ENCODE results near the gene SS18L1. TPM values are rescaled to one million over a fixed set of nuclear protein-coding genes. Genes with fewer than 3 reads are reported as not detected.

SS18L1 gene
- total RNA-seq, 1 donor = 8.9 TPM

DNA sequence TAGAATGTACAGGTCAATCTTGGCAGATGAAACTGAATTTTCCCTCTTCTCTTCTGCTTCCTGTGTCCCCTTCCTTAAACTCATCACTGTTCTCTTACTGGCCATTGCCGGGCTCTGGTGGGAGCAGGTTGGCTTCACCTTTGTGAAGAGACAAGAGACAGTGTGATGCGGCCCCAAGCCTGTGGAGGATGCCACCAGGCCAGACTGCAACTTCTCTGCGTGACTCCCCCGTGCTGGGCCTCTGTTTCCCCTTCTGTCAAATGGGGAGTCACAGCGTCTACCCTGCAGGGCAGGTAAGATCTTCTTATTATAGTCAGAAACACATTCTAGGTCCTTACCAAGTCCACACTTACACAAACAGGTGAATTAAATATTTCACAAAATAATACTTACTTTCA lies 23.2 kb upstream of the SS18L1 start:
- no peak for TF ChIP-seq CTCF (IDR thresholded peaks at IDR 0.05; ENCODE audit: insufficient read depth, low read length)
- H3K4me3 ChIP-seq (ENCODE audit: low read depth, low read length) = no peak overlapping the region
- DNase-seq (ENCODE audit: low read depth) = no peak

DNA sequence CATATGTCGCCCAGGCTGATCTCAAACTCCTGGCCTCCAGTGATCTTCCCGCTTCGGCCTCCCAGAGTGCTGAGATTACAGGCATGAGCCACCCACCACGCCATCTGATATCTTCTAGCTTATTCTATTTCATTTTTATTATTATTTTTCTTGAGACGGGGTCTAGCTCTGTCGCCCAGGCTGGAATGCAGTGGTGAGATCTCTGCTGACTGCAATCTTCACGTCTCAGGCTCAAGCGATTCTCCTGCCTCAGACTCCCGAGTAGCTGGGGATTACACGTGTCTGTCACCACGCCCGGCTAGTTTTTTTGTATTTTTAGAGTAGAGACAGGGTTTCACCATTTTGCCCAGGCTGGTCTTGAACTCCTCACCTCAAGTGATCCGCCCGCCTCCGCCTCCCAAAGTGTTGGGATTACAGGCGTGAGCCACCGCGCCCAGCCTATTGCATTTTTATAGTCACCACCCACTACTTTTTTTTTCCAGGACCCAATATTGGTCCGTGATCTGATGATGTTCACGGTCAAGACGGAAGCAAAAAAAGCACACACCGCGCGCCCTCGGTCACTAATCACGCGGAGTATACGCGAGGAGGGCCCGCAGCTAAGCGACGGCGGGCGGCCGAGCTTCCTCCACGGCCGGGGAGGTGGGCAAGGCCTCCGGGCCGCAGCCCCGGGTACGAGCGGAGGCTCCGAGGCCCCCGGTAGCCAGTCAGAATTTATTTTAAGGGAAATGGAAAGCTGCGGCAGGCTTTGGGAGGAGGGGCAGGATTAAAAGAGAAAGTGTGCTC lies 22.4 kb upstream of the SS18L1 start:
- H3K4me3 ChIP-seq (ENCODE audit: low read depth, low read length) = peak overlapping the region; percentile 74
- no peak for TF ChIP-seq CTCF (IDR thresholded peaks at IDR 0.05; ENCODE audit: insufficient read depth, low read length)
- DNase-seq (ENCODE audit: low read depth) = peak; percentile 80

DNA sequence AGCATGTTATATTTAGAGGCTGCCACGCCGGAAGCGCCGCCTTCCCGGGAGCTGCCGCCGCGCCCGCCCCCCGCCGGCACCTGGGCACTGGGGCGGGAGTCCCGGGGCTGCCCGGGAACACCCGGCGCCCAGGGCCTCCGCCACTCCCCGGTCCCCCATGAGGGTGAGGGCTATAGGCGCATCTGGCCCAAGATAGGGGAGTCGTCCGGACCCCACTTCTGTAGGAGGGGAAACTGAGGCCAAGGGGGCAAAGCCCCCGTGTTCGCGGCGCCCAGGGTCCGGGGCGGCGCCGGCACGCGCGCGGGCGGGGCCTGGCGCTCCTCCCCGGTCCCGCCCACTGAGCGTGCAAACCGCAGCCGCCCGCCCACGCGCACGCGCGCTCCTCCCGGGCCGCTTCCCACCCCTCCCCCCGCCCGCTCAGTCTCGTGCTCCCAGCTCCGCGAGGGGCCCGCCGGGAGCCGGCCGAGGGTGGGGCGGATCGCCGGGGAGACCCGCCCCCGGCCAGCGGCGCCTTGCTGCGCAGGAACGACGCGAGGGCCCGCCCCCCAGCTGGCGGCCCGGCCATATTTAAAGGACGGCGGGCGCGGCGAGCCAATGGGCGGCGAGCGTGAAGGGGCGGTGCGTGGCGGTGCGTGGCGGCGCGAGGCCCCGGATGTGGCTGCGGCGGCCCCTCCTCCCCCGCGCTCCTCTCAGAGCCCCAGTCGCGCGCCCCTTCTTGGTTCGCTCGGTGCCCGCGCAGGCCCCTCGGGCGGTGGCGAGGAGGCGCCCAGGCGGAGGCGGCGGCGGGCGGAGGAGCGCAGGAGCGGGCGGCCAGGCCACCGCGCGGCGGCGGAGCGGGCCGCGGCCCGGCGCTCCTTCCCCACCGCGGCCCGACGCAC lies 21.6 kb upstream of the SS18L1 start, which contains the start of gene LSM14B:
TSS of gene LSM14B (plus strand) at position 700 of the 878 bp plus-strand sequence. CDS start 192 bp downstream, outside the sequence.
- peak within 1 kb of the TSS; percentile 82 for H3K4me3 ChIP-seq (ENCODE audit: low read depth, low read length)
- no peak for TF ChIP-seq CTCF (IDR thresholded peaks at IDR 0.05; ENCODE audit: insufficient read depth, low read length)
- peak; percentile 95 for DNase-seq (ENCODE audit: low read depth)

DNA sequence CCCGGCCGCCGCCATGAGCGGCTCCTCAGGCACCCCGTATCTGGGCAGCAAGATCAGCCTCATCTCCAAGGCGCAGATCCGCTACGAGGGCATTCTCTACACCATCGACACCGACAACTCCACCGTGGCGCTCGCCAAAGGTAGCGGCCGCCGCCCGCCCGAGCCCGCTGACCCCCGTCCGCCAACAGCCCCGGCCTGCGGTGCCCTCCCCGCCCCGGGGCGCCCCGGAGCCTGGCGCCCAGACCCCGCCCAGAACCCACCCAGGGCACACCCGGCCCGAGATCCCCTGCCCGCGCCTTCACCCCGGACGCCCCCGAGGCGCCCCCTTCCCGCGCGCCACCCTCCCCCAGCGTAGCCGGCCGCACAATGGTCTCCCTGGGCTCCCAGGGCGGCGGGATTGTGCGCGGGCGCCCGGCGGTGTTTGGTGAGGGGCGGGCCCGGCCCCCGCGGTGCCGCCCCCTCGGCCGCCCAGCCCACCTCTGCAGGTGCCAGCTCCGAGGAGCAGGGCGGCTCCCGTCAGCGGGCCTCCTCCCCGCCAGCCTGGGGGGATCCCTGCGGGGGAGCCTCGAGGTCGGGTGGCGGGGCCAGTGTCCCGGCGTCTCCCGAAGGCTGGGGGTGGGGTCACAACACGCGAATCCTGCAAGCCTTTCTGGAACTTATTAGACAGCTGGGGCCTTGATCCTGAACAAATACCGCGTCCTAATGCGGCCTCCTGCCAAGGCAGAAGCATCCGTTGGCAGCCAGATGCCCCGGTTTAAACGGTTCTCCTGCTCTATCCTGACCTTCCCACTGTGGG lies 20.7 kb upstream of the SS18L1 start:
- peak; percentile 28 for DNase-seq (ENCODE audit: low read depth)
- H3K4me3 ChIP-seq (ENCODE audit: low read depth, low read length) = peak overlapping the region; percentile 82
- no peak for TF ChIP-seq CTCF (IDR thresholded peaks at IDR 0.05; ENCODE audit: insufficient read depth, low read length)

GRCh38 chr20:62123450-62124118 lies 20.0 kb upstream of the SS18L1 start:
- H3K4me3 ChIP-seq (ENCODE audit: low read depth, low read length) = peak overlapping the region; percentile 82
- TF ChIP-seq CTCF (IDR thresholded peaks at IDR 0.05; ENCODE audit: insufficient read depth, low read length) = peak; percentile 20
- peak; percentile 57 for DNase-seq (ENCODE audit: low read depth)

DNA sequence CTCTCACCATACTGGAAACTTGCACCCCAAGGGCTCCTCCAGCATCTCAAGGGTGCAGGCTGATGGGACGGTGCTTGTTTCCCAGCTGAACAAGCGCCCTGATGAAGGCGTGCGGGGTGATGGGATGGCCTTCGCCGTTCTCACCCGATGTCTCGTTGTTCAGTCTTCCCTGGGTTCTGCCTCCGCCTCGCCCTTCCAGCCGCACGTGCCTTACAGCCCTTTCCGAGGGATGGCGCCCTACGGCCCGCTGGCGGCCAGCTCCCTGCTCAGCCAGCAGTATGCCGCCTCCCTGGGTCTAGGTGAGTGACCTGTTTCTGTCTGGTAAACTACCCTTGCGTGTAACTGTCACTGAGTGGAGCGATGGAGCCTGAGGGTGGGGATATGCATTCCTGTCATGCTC lies 17.4 kb upstream of the SS18L1 start:
- DNase-seq (ENCODE audit: low read depth) = no peak
- no peak for TF ChIP-seq CTCF (IDR thresholded peaks at IDR 0.05; ENCODE audit: insufficient read depth, low read length)
- H3K4me3 ChIP-seq (ENCODE audit: low read depth, low read length) = no peak overlapping the region

Data from fibroblast of the aortic adventitia (primary cell).